ENCODE results near the gene RPLP1. TPM values are rescaled to one million over a fixed set of nuclear protein-coding genes. Genes with fewer than 3 reads are reported as not detected.

Gene RPLP1
- total RNA-seq, 4 donors from 2014 or later = 245 to 770 (median 386) TPM

Small RNAs within 50 kb of the gene (small RNA-seq; reads per million reads assigned to genes)
- gene RF00012 = 0 reads per million in 2 donors

Other genes starting within 250 kb of the RPLP1 start
- 10 to 100 TPM; 19.4 to 30.5 (median 24.5) TPM for gene PAQR5, start 153.9 kb upstream of the RPLP1 start, total RNA-seq
- 10 to 100 TPM in 1 of 4 donors, 1 to 10 TPM in 3; 2.2 to 33.8 (median 6.0) TPM for gene KIF23, start 38.5 kb upstream of the RPLP1 start, total RNA-seq